C4-2B (cell line): Measurements from ENCODE around the gene GLI3.

ENCODE experiments used
- H3K27ac ChIP-seq: fragments of 450-650 bp; 2 replicates; pipeline ENCODE4 v1.5.1; 2017
- ZFX ChIP-seq: fragments of 450-650 bp; IDR thresholded peaks from 2 replicates; pipeline ENCODE4 v1.6.1; 2017
- TF ChIP-seq, protein P1 (sequence below): fragments of 450-650 bp; conservative IDR thresholded peaks from 2 replicates; pipeline ENCODE4 v1.5.1; 2017; ENCODE audit warnings: mild to moderate bottlenecking

The GLI3 gene

DNA sequence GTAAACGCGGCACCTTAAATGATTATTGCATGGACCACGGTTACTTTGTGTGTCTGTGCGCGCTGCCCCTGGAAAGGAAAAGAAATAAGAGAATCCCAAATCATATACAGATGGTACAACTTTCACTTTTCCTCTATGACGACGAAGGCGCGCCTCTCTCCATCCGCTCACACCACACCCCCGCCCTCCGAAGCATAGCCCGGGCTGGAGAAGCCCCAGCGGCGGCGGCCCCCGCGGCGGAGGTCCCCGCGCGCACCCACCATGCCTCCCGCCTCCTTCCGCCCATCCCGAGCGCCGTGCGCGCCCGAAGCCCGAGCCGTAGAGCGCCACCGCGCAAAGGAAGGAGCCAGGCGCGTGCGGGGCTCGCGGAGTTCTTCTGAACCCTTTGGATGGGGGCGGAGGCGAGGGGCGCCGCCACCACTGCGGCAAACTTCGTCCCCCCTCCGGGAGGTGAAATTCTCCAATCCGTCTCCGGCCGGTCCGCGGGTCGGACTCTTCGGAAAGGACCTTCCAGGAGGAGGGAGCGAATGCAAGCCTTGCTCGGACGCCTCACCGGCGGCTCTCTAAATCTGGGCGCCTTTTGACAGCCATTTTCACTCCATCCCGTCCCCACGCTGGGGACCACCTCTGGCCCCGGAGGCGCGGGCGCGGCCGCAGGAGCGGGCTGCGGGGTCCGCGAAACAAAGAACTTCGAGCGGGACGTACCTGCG, 588 bp downstream of the GLI3 start:
- TF ChIP-seq, protein P1, sequence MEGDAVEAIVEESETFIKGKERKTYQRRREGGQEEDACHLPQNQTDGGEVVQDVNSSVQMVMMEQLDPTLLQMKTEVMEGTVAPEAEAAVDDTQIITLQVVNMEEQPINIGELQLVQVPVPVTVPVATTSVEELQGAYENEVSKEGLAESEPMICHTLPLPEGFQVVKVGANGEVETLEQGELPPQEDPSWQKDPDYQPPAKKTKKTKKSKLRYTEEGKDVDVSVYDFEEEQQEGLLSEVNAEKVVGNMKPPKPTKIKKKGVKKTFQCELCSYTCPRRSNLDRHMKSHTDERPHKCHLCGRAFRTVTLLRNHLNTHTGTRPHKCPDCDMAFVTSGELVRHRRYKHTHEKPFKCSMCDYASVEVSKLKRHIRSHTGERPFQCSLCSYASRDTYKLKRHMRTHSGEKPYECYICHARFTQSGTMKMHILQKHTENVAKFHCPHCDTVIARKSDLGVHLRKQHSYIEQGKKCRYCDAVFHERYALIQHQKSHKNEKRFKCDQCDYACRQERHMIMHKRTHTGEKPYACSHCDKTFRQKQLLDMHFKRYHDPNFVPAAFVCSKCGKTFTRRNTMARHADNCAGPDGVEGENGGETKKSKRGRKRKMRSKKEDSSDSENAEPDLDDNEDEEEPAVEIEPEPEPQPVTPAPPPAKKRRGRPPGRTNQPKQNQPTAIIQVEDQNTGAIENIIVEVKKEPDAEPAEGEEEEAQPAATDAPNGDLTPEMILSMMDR = 0 out of 2 replicates have a peak, but pooled peaks have one; percentile 4
- TF ChIP-seq ZFX = no peak

DNA sequence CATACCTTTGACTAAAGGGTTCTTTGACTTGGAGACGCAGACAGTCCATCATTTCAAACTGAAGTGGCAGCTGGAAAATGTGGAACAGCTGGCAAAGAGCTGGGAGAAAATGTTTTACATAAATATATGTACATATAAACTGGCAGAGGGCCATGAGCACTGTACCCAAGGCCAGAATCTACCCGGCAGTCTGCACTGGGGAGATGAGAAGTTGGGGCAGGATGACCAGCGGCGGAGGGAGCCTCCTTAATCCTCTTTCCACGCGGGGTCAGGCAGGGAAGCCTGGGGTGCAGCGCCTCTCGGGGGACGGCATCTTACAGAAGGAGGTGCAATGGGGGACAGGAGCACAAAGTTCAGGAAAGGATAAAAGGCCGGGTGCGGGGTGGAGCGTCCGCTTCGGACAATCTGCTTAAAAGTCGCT, 1.3 kb downstream of the GLI3 start:
- TF ChIP-seq, protein P1 = no peak
- TF ChIP-seq ZFX = no peak
- peak overlapping the region; percentile 60 for H3K27ac ChIP-seq

More for the DNA sequence above, 588 bp downstream of the GLI3 start:
- peak overlapping the region; percentile 60 for H3K27ac ChIP-seq

DNA sequence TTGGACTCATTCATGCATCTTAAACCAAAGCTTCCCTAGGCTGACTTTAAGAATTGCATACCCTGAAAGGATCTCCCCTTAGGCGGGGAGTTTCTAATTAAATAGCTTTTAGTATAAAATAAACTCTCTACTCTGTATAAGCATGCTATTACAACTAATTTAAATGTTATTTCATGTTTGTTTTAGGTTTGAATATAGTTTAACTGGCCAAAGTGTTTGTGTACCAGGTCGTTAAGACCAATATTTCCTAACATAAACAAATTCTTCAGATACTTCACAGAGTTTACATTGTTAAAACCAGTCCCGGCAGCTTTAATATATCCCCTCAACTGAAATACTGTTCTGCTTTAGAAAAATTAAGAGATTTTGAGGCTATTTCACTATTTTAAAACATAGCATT, 2.3 kb downstream of the GLI3 start:
- no peak for TF ChIP-seq ZFX
- TF ChIP-seq, protein P1 = no peak
- H3K27ac ChIP-seq = no peak overlapping the region

DNA sequence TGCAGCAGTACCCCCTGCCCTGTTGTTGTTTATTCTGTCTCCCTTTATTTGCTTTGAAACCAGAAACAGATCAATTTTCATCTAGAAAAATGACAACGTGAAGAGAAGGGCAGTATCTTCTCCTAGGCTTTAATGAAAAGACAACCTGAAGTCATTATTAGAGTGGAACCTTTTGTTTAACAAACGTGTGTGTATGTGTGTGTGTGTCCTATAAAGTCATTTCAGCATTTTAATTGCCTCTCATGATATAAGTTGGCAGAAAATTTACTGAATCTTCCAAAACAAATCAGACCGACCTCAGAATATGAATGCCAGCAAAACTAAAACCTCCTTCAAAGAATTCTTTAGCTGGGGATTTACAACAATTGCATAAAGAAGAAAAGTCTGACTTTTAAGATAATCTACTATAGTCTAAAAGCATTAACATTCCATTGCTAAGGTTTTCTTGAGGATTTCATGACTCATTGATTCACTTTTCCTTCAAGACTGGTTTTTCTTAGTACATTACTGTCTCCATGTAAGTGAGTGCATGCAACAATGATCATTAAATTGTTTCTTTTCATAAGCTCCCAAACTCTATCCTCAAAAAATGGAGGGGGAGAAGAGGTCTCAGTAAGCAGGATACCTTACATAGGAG, 3.2 kb downstream of the GLI3 start:
- no peak for TF ChIP-seq ZFX
- TF ChIP-seq, protein P1 = no peak
- no peak overlapping the region for H3K27ac ChIP-seq

DNA sequence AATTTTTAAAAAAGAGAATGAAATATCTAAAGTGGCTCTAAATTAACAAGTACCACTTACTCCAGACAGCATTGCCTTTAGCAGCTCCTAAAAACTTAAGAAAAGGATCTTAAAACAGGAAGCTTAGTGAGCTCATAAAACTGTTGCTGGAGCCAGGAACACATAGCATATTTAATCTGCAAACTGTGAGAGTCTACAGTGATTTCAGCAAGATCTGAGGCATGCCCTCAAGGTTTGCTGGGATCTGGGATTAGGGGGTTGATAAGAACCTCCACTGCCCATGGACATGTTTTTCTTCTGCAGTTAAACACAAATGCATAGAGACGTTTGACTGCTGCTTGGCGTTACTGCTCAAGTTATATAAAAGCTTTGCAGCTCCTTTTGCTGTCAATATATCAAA, 3.8 kb downstream of the GLI3 start:
- H3K27ac ChIP-seq = peak overlapping the region; percentile 43; the same call in 1 of the 2 replicates
- TF ChIP-seq, protein P1 = no peak
- no peak for TF ChIP-seq ZFX

DNA sequence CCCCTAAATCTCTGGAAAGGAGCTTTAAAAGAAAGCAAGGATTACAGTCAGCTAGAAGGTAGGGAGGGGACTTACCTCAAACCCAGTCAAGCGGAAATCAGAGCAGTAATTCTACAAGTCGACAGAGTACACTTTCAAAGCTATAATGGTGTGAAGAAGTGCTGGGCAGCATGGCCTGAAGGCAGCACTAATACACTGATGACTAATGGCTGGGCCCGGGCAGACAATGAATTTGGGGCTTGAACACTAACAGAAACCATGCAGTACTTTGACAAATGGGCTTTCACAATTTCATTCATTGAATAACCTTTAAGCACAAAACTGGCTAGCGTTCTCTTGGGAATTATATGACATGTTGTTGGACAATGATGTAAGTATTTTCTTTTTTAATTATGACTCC, 4.7 kb downstream of the GLI3 start:
- TF ChIP-seq, protein P1 = no peak
- TF ChIP-seq ZFX = no peak
- no peak overlapping the region for H3K27ac ChIP-seq

DNA sequence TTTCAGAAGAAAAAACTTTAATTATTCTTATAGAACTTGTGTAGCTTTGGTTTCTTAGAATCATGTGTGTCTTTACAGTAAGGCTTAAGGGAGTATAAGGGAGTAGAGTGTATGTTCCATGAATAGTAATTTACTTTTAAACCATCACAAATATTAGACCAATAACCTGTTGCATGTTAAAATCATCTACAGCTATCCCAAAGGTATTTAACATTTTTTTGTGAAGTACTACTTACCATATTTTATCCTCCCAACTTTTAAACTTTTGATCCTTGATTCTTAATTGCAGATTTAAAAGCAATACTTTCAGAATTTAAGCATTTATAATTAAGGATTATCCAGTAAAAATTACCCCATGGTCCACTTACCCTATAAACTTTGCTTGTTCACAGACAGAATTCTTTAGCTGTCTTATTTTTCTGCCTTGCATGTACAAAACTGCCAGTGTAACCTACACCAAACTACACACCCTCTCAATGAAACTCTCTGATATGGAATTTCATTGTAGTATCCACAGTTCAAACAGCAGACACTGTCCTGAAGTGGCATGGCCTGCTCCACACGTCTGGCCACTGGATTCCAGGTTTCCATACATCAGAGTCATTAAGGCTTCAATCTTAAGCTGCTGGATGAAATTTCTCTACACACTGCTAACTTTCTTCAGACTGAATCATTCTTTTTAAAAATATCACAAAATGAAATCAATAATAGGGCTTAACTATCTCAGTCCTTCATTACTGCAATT, 5.8 kb downstream of the GLI3 start:
- no peak overlapping the region for H3K27ac ChIP-seq
- TF ChIP-seq, protein P1 = no peak
- no peak for TF ChIP-seq ZFX
